Spleen (tissue), 11 donors: ENCODE measurements around the gene MX1. TPM values are rescaled to one million over a fixed set of nuclear protein-coding genes. Genes with fewer than 3 reads are reported as not detected.
A peak's percentile ranks its signal among the peaks of the same experiment; 100 is the strongest.

ENCODE experiments used
- DNase-seq: peaks from one replicate; pipeline ENCODE4 v3.0.0-alpha.2; 2020
- H3K27ac ChIP-seq, 8 donors: fragments of 200-600 bp; sonication (generic) in 7 of 8; 1 replicate in 4 of 8; 2 replicates in 4 of 8; pipeline versions ENCODE4 v1.5.0 to v1.8.0; 2016 to 2021; ENCODE audit warnings: inconsistent platforms in 4 of 8, mild to moderate bottlenecking in 4 of 8, moderate library complexity in 1 of 8
- H3K27me3 ChIP-seq, 7 donors: fragments of 200-600 bp; sonication (generic) in 6 of 7; replicated peaks in 1 of 7; 1 replicate in 4 of 7; 2 replicates in 3 of 7; pipeline versions ENCODE4 v1.5.0 to v1.8.0; 2016 to 2021; ENCODE audit warnings: inconsistent platforms in 3 of 7, mild to moderate bottlenecking in 1 of 7
- H3K36me3 ChIP-seq, 6 donors: fragments of 200-600 bp; sonication (generic) in 5 of 6; 1 replicate in 4 of 6; 2 replicates in 2 of 6; pipeline versions ENCODE4 v1.5.0 to v1.8.0; 2016 to 2021; ENCODE audit warnings: inconsistent platforms in 2 of 6
- H3K4me1 ChIP-seq, 6 donors: fragments of 200-600 bp; sonication (generic) in 5 of 6; 1 replicate in 3 of 6; 2 replicates in 3 of 6; pipeline versions ENCODE4 v1.5.0 to v1.8.0; 2016 to 2021; ENCODE audit warnings: inconsistent platforms in 3 of 6
- H3K4me3 ChIP-seq, 8 donors: fragments of 200-600 bp; sonication (generic) in 7 of 8; 1 replicate in 4 of 8; 2 replicates in 4 of 8; pipeline versions ENCODE4 v1.5.0 to v1.8.0; 2016 to 2021; ENCODE audit warnings: inconsistent platforms in 4 of 8, mild to moderate bottlenecking in 4 of 8, moderate library complexity in 2 of 8
- H3K9me3 ChIP-seq, 8 donors: fragments of 200-600 bp; sonication (generic) in 7 of 8; 1 replicate in 4 of 8; 2 replicates in 4 of 8; pipeline versions ENCODE4 v1.5.0 to v1.8.0; 2016 to 2021; ENCODE audit warnings: inconsistent platforms in 4 of 8
- POLR2A ChIP-seq, 3 donors: fragments of 450-650 bp; IDR thresholded peaks; one replicate each; pipeline ENCODE4 v1.5.1; 2017; ENCODE audit warnings: antibody characterized with exemption in 3 of 3, mild to moderate bottlenecking in 1 of 3
- POLR2AphosphoS5 ChIP-seq, 3 donors: sonication (generic); formaldehyde crosslinking; IDR thresholded peaks; one replicate each; pipeline ENCODE4 v1.5.1; 2017; ENCODE audit warnings: antibody characterized with exemption in 3 of 3
- WGBS, 5 donors: extraction: QIAGEN DNeasy Blood & Tissue Kit in 3 of 5; methylation state at CpG; one replicate each; pipeline versions ENCODE4 v1.1.5 to v1.1.7; 2013 to 2018; 5-methylcytosine and 5-hydroxymethylcytosine counted together
- intact Hi-C: fragments of 100-400 bp; cut with DNase I; formaldehyde crosslinking; loops from one replicate; pipeline ENCODE4 v1.15.0; 2023; ENCODE audit warnings: low total_unique reads
- polyA plus RNA-seq, 3 donors: library from polyadenylated mRNA; stranded (reverse); fragments of 200-250 nt; gene quantifications; one replicate each; pipeline ENCODE4 v1.2.1, GENCODE V29; 2013
- total RNA-seq, 7 donors: library from RNA; depleted of rRNA in 3 of 7; stranded (reverse); fragments of >200 nt in 3 of 7; fragmentation: NEBNext Ultra II Directional in 4 of 7; extraction: Animal tissue kit (Norgen Biotek cat#: 25700) in 4 of 7; gene quantifications; one replicate each; pipeline versions ENCODE4 v1.1.0 to v1.2.1, GENCODE V29; 2016 to 2021
- TF ChIP-seq, protein P1 (sequence below), 11 experiments: fragments of 200-600 bp in 7 of 11; fragments of 450-650 bp in 4 of 11; sonication (generic) in 4 of 11; IDR thresholded peaks in 8 of 11; conservative IDR thresholded peaks in 3 of 11; 1 replicate in 7 of 11; 2 replicates in 4 of 11; pipeline versions ENCODE4 v1.4.0 to v1.8.0; 2016 to 2021; ENCODE audit warnings: antibody characterized with exemption in 11 of 11, inconsistent platforms in 4 of 11, mild to moderate bottlenecking in 1 of 11
- donor health status: healthy with polysubstance abuse.
- donor health status: DM: no; HTN: no; CAD: no; lungs with moderate emphysema.
- donor health status: DM: no; HTN: no; CAD: no.
- donor health status: Bipolar disorder and iron deficiency.
- donor health status: healthy.
- donor health status: DM: no; HTN: no; CAD: no.
- donor health status: DM: yes; HTN: yes; CAD: no.

Gene MX1
- total and polyA plus RNA-seq, 10 donors, result 32.8 to 148 (median 90.1) TPM

DNA sequence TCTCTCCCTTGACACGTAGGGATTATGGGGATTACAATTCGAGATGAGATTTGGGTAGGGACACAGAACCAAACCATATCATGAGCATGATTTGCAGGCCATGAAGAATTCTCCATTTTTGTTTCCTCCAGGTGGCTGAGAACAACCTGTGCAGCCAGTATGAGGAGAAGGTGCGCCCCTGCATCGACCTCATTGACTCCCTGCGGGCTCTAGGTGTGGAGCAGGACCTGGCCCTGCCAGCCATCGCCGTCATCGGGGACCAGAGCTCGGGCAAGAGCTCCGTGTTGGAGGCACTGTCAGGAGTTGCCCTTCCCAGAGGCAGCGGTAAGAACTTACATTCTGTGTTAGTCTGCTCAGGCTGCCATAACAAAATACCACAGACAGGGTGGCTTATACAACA, 9.7 kb downstream of the MX1 start:
- H3K27ac ChIP-seq, result no peak overlapping the region
- intact Hi-C loops, result no loop called here
- 95 to 99% (median 97%) methylated on average over 11 of the region's 11 CpGs for WGBS, 5 donors
- no peak for DNase-seq
- peaks cover 6 to 100% (median 90%) of the 10 kb centered on the region in 6 donors for H3K36me3 ChIP-seq
- TF ChIP-seq POLR2A (IDR thresholded peaks at IDR 0.05) (no peak), POLR2AphosphoS5 (IDR thresholded peaks at IDR 0.05) (no peak)
- TF ChIP-seq, protein P1, sequence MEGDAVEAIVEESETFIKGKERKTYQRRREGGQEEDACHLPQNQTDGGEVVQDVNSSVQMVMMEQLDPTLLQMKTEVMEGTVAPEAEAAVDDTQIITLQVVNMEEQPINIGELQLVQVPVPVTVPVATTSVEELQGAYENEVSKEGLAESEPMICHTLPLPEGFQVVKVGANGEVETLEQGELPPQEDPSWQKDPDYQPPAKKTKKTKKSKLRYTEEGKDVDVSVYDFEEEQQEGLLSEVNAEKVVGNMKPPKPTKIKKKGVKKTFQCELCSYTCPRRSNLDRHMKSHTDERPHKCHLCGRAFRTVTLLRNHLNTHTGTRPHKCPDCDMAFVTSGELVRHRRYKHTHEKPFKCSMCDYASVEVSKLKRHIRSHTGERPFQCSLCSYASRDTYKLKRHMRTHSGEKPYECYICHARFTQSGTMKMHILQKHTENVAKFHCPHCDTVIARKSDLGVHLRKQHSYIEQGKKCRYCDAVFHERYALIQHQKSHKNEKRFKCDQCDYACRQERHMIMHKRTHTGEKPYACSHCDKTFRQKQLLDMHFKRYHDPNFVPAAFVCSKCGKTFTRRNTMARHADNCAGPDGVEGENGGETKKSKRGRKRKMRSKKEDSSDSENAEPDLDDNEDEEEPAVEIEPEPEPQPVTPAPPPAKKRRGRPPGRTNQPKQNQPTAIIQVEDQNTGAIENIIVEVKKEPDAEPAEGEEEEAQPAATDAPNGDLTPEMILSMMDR (IDR thresholded peaks at IDR 0.05 in 8 of 11, conservative IDR thresholded peaks at IDR 0.05 in 3 of 11), result no peak
- H3K4me1 ChIP-seq, result peaks cover 0 to 25% (median 14%) of the 10 kb centered on the region in 6 donors
- H3K27me3 ChIP-seq, result no peaks in the 10 kb centered on the region
- no peak overlapping the region for H3K4me3 ChIP-seq
- H3K9me3 ChIP-seq, result peaks cover 0 to 21% (median 7%) of the 10 kb centered on the region in 8 donors

DNA sequence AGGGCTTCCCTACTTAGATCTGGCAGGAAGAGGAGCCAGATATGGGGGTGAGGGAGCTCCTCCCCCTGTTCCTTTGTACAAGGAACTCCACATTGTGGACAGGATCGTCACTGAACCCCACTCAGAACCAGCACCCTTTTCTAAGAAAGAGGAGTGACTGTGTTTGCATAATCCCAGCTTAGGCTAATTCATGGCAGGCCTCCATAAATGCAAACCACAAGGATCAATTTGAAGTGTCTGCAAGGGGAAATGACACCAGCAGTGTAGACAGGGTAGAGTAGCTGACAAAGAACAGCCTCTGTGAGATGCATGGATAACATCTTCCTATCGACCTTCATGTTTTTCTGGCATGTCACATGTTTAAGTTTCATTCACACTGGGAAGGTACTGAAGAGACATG, 11.7 kb downstream of the MX1 start:
- no peak for DNase-seq
- Histone ChIP-seq H3K27ac (peak overlapping the region in 3 of 8 donors; percentile 6 to 47 (median 9)), H3K4me3 (no peak overlapping the region), H3K4me1 (peaks cover 0 to 5% (median 0%) of the 10 kb centered on the region in 6 donors), H3K36me3 (peaks cover 15 to 100% (median 93%) of the 10 kb centered on the region in 6 donors), H3K9me3 (peaks cover 0 to 21% (median 7%) of the 10 kb centered on the region in 8 donors), H3K27me3 (no peaks in the 10 kb centered on the region)
- intact Hi-C loops, result no loop called here
- no peak for TF ChIP-seq POLR2AphosphoS5 (IDR thresholded peaks at IDR 0.05)
- no peak for TF ChIP-seq POLR2A (IDR thresholded peaks at IDR 0.05)
- WGBS, 5 donors, result 41 to 86% (median 70%) methylated on average over 2 of the region's 2 CpGs

DNA sequence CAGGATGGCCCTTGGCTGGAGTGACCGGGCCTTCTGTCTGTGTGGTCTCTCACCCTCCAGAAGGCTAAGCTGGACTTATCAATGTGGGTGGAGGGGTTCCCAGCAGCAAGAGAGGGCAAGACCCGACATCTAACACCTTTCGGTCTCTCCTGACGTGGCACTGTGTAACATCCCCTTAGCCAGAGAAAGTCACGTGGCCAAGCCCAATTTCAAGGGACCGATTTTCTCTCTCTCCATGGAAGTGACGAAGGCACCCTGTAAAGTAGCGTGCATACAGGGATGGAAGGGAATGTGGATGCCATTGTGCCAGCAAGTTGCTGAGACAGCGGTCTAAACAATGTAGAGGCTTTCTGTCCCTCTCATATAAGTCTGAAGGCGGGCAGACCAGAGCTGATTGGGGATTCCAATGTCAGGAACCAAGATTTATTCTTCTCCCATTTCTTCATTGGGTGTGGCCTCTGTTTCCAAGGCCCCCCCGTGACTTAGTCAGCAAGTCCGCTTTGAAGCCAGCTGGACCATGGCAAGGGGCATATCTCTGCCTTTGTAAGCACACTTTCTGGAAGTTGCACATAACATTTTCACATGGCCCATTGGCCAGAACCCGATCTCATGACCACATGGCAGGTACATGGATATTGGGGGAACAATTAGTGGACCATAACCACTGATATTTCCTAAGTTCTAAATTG, 12.5 kb downstream of the MX1 start:
- intact Hi-C loops, result no loop called here
- 87 to 96% (median 89%) methylated on average over 13 of the region's 13 CpGs for WGBS, 5 donors
- no peak overlapping the region for H3K4me3 ChIP-seq
- no peak for TF ChIP-seq POLR2AphosphoS5 (IDR thresholded peaks at IDR 0.05)
- TF ChIP-seq, protein P1 (IDR thresholded peaks at IDR 0.05 in 8 of 11, conservative IDR thresholded peaks at IDR 0.05 in 3 of 11), result no peak
- no peak for TF ChIP-seq POLR2A (IDR thresholded peaks at IDR 0.05)
- H3K9me3 ChIP-seq, result peaks cover 0 to 20% (median 7%) of the 10 kb centered on the region in 8 donors
- peak overlapping the region in 3 of 8 donors; percentile 4 to 47 (median 16) for H3K27ac ChIP-seq
- H3K4me1 ChIP-seq, result no peaks in the 10 kb centered on the region
- H3K27me3 ChIP-seq, result no peaks in the 10 kb centered on the region
- peaks cover 13 to 100% (median 91%) of the 10 kb centered on the region in 6 donors for H3K36me3 ChIP-seq
- no peak for DNase-seq

DNA sequence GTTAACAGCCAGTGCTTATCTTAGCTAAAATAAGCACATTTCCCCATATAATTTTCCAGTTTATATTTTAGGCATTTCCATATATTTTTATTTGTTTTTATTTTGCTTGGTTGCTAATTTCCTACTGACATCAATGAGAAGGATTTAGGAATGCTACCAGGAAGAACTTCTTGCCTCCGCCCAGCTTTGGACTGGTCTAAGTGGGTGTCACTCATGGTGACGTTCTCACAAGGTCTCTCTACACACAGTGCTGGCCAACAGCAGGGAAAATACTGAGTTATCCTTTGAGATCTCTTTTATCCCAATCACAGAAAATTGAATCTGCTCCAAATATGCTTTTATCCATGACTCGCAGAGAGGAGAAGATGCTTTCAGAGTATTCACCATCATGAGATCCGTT, 13.2 kb downstream of the MX1 start:
- Histone ChIP-seq H3K9me3 (peaks cover 0 to 14% (median 7%) of the 10 kb centered on the region in 8 donors), H3K4me1 (no peaks in the 10 kb centered on the region), H3K27ac (peak overlapping the region in 4 of 8 donors; percentile 16 to 73 (median 25)), H3K27me3 (no peaks in the 10 kb centered on the region), H3K36me3 (peaks cover 13 to 100% (median 93%) of the 10 kb centered on the region in 6 donors), H3K4me3 (no peak overlapping the region)
- intact Hi-C loops, result no loop called here
- WGBS, 5 donors, result 64 to 92% (median 74%) methylated on average over 4 of the region's 4 CpGs
- no peak for TF ChIP-seq POLR2AphosphoS5 (IDR thresholded peaks at IDR 0.05)
- TF ChIP-seq, protein P1 (IDR thresholded peaks at IDR 0.05 in 8 of 11, conservative IDR thresholded peaks at IDR 0.05 in 3 of 11), result no peak
- TF ChIP-seq POLR2A (IDR thresholded peaks at IDR 0.05), result no peak
- DNase-seq, result no peak
